Activated CD8-positive, alpha-beta memory T cell treated with anti-CD3 and anti-CD28 coated beads, Interleukin-2, amount 50 U/mL, for 48 hours (primary cell): Measurements from ENCODE around the gene SPACA4.
A peak's percentile ranks its signal among the peaks of the same experiment; 100 is the strongest.

Source experiments
- DNase-seq: peaks from one replicate; pipeline ENCODE4 v3.0.0-alpha.2; 2020

The SPACA4 gene

GRCh38 chr19:48598996-48599700 is 7.4 kb upstream of the SPACA4 start:
- DNase-seq: no peak

GRCh38 chr19:48600679-48601417 is 5.7 kb upstream of the SPACA4 start:
- DNase-seq: no peak

GRCh38 chr19:48603001-48603400 is 3.5 kb upstream of the SPACA4 start:
- DNase-seq: no peak

- DNase-seq: no peak
Measured at GRCh38 chr19:48603449-48603848, 3.1 kb upstream of the SPACA4 start.

GRCh38 chr19:48603850-48604249 is 2.7 kb upstream of the SPACA4 start:
- no peak for DNase-seq

- DNase-seq: no peak
Measured at GRCh38 chr19:48607359-48607755, 815 bp downstream of the SPACA4 start.

- DNase-seq: no peak
Measured at GRCh38 chr19:48608798-48609263, 2.3 kb downstream of the SPACA4 start.

- no peak for DNase-seq
Measured at GRCh38 chr19:48609571-48610108, 3.1 kb downstream of the SPACA4 start.

- no peak for DNase-seq
Measured at GRCh38 chr19:48611872-48612271, 5.3 kb downstream of the SPACA4 start.

GRCh38 chr19:48613024-48613851 is 6.7 kb downstream of the SPACA4 start:
- DNase-seq: peak; percentile 76

- peak; percentile 80 for DNase-seq
Measured at GRCh38 chr19:48613852-48614435, 7.4 kb downstream of the SPACA4 start.

GRCh38 chr19:48614436-48615230 is 8.1 kb downstream of the SPACA4 start, which contains the start of gene FAM83E:
Gene FAM83E, minus strand, starts transcription at chr19:48615076. Its CDS starts 1,704 bp downstream, at chr19:48613372.
- DNase-seq: peak; percentile 75

GRCh38 chr19:48615231-48616040 is 8.9 kb downstream of the SPACA4 start:
- DNase-seq: peak; percentile 54

GRCh38 chr19:48616041-48616436 is 9.5 kb downstream of the SPACA4 start:
- DNase-seq: no peak

GRCh38 chr19:48616491-48617056 is 10.0 kb downstream of the SPACA4 start:
- no peak for DNase-seq

GRCh38 chr19:48617146-48617937 is 10.8 kb downstream of the SPACA4 start:
- no peak for DNase-seq

- DNase-seq: no peak
Measured at GRCh38 chr19:48618278-48618915, 11.9 kb downstream of the SPACA4 start.

GRCh38 chr19:48618916-48619691 is 12.6 kb downstream of the SPACA4 start, which contains the start of the genes RPL18 and SPHK2:
Gene RPL18, minus strand, starts transcription at chr19:48619178. Its CDS starts 35 bp downstream, at chr19:48619143.
Gene SPHK2, plus strand, starts transcription at chr19:48619506. Its CDS starts 1,009 bp downstream, at chr19:48620515.
- DNase-seq: peak; percentile 98
